T-helper 2 cell treated with Interferon-gamma antibody and Interleukin-4, amounts not matched to agents 100 ng/mL and 5 ng/mL, for 36 hours (primary cell): ENCODE data around the gene NAT8L. TPM values are rescaled to one million over a fixed set of nuclear protein-coding genes. Genes with fewer than 3 reads are reported as not detected.

ENCODE experiments used
- intact Hi-C: fragments of 100-400 bp; cut with micrococcal nuclease; formaldehyde crosslinking; loops from one replicate; pipeline ENCODE4 v1.15.1; 2023
- total RNA-seq: library from RNA; stranded (reverse); gene quantifications from 2 replicates; pipeline ENCODE4 v1.2.3, GENCODE V29; 2022

Gene NAT8L
- total RNA-seq, 1 donor from 2014 or later = 2.0 TPM

DNA sequence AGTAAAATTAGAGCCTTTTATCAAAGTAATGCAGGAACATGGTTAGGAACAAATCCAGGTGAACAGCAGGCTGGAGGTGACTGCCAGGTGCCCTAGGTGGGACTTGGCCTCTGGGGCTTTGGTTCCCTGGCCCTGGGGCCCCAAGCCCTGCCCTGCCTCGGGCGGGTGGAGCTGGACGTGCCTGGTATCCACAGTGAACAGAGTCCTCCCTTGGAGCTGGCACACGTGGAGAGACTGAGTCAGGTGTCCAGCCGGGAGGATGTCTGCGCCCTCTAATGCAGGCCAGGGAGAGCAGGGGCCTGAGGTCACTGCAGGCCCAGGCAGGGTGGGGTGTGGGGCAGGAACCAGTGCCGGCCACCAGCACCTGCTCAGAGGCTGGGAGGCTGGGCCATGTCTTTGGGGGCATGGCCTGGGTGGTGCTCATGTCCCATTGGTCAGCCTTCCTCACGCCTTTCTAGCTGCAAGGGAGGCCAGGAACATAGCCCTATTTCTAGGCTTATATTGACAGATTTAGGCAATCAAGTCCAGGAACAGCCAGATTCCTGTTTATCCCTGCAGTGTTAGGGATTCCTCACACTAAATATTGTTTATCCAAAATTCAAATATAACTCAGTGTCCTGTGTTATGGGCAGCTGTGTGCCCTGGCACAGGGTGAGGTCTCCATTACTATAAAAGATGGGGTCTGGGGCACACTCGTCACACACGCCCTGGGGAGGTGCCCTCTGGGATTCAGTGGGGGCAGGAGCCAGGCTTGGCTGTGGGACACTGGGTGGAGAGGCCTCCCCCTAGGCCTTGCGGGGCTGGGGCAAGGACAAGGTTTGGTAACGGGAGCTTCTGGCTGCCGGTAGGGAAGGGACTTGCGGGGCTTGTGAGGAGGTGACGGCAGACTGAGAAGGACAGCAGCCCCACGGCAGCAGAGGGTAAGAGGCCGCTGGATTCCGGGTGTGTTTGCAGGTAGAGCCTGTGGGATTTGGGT is 14.3 kb upstream of the NAT8L start:
- intact Hi-C loops = loop anchor here (10.0 kb wide), 1 partner anchor 130 kb away; no protein-coding TSS in a partner anchor

DNA sequence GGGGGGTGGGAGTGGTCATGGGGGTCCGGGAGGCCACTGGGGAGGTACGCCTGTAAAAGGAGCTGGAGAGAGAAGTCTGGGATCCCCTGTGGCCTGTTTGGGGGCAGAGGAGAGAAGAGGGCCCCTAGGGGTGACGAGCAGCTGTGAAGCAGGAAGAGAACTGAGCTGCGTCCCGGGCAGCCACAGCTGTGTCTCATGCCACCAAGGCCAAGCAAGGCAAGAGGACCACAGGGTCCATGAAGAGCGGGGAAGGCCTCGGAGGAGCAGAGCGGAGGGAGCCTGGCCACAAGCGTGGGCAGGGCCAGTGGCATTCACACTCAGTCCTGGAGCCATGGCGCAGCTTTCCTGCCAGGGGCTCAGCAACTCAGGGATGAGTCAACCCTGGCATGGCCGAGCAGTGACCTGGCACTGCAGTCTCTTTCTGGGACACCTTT is 13.6 kb upstream of the NAT8L start:
- intact Hi-C loops = loop anchor here (10.0 kb wide), 1 partner anchor 129 kb away; no protein-coding TSS in a partner anchor

DNA sequence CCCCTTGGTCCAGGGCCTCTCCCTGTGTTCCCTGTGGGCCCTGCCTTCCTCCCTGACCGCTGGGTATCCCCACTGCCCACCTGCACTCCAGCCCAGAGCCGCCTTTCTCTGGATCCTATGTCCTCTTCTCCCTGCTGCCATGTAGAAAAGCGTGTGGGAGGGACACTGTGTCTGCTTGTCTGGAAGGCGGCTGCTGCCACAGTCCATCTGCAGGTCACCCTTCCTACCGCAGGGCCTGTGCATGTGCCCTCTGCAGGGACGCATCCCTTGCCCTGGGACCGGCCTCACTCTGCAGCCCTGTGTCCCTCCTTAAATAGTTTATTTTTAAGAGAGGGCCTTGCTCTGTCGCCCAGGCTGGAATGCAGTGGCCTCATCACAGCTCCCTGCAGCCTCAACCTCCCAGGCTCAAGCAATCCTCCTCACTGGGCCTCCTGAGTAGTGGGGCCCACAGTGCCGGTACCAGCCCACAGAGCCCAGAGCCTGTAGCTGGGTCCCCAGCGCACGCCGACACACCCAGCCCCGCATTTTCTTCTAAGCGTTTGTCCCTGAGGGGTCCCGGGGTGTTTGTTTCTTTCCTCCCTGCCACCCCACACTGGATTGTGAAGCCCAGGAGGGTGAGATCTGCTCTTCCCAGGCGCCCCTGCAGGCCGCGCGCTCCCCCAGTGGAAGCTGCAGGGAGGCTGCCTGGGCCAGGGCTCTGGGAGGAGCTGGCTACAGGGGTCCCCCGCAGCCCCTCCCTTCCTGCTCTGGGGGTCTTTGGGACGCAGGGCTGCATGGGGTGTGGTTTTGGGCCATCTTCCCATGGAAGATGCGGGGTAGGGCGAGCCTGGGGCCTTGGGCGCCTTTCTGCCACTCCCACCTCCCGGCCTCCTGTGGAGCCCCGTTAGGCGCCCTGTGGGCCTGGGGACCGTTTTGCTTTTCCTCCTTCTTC is 12.8 kb upstream of the NAT8L start:
- intact Hi-C loops = loop anchor here (10.0 kb wide), 1 partner anchor 129 kb away; no protein-coding TSS in a partner anchor

DNA sequence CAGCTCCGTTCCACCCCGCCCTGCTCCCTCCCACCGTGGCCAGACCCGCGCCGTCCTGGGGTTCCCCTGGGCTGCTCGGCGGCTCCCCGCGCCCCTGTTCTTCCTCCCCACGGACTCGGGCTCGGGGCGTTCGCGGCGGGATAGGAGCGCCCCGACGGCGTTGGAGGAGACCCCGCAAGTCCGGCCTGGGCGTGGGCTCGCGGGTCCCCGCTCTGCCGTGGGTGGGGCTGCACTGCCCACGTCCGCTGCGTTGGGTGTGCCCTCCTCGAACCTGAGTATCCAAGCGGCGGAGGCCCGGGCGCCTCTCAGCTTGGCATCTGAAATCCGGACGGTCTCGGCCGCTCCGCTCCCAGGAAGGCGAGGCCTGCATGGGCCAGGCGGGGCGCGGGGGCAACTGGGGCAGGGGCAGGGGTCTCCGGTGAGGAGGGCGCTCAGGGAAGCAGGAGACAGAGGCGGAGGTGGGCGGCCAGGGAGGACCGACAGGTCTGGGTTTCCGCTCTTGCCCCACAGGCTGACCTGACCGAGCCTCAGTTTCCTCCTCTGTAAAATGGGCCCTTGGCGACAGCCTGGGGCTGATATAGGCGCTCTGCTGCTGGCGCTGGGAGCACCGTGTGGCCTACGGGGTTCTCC is 12.0 kb upstream of the NAT8L start:
- intact Hi-C loops = loop anchor here (10.0 kb wide), 1 partner anchor 128 kb away; no protein-coding TSS in a partner anchor

DNA sequence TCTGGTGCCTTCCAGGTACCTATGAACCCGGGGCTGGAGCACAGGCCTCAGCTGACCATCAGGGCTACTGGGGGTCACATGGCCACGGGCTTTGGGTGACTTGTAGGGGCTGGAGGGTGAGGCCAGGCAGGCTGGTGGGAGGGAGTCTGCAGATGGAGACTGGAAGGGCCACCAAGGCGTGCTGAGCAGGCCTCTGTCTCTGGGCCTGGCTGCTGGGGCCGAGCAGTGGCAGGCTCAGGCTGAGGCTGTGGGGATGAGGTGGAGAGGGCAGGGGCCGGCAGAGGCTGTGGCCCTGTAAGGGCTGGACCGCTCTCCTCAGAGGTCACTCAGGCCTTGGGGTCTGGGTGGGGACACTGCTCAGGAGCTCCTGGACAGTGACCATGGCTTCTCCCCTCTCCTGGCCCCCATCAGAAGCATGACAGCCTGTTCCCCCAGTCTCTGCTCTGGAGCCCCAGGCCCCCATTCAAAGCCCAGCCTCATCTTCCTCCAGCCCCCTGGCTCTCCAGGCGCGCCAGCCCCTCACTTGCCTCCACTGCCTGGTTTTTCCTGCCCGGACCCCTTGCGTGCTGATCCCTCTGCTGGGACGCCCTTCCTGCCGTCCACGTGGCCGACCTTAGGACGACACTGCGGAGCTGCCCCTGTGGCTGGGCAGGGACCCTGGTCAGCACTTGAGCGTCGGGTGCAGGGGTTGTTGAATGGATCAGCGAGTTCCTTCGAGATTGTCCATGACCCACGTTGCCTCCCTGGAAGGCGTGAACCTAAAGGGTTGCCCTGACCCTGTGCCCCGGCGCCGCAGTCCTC is 11.1 kb upstream of the NAT8L start:
- intact Hi-C loops = loop anchor here (10.0 kb wide), 1 partner anchor 127 kb away; no protein-coding TSS in a partner anchor

DNA sequence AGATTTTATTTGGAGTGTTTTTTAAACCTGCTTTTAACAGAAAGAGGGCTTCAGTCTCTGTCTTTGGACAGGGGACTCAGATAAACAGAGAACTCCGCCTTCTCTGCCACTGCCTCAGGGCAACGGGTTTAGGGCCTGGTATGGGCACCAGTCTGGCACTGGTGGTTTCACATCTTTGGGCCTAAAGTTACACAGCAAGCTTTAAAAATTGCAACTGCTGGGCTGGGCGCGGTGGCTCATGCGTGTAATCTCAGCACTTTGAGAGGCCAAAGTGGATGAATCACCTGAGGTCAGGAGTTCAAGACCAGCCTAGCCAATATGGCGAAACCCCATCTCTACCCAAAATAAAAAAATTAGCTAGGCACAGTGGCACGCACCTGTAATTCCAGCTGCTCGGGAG is 10.3 kb upstream of the NAT8L start:
- intact Hi-C loops = loop anchor here (10.0 kb wide), 1 partner anchor 126 kb away; no protein-coding TSS in a partner anchor

DNA sequence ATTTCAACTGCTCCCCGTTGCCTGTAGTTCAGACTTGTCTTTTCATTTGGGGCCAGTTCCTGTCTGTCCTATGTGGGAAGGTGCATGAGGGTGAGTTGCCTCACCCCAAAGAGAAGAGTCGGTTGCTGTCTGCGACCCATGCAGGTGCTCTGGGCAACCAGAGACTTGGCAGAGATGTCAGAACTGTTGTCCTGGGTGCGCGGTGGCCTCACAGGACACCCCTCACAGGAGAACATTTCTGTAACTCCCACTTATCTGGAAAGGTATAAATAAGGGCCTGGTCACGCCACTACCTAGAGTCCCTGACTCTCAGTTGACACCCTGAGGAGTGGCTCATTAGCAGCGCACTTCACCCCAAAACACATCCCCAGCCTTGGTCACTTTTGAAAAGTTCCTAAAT is 9.7 kb upstream of the NAT8L start:
- intact Hi-C loops = loop anchor here (10.0 kb wide), 1 partner anchor 125 kb away; no protein-coding TSS in a partner anchor

DNA sequence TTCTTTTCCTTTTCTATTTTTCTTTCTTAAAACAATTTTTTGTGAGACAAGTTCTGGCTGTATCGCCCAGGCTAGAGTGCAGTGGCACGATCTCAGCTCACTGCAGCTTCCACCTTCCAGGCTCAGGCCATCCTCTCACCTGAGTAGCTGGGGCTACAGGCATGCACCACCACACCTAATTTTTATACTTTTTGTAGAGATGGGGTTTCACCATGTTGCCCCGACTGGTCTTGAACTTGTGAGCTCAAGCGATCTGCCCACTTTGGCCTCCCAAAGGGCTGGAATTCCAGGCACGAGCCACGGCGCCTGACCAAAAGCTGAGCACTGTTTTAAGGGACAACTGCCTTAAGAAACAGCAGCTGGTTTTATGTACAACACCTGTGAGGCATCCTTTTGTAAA is 9.3 kb upstream of the NAT8L start:
- intact Hi-C loops = loop anchor here (10.0 kb wide), 1 partner anchor 125 kb away; no protein-coding TSS in a partner anchor

DNA sequence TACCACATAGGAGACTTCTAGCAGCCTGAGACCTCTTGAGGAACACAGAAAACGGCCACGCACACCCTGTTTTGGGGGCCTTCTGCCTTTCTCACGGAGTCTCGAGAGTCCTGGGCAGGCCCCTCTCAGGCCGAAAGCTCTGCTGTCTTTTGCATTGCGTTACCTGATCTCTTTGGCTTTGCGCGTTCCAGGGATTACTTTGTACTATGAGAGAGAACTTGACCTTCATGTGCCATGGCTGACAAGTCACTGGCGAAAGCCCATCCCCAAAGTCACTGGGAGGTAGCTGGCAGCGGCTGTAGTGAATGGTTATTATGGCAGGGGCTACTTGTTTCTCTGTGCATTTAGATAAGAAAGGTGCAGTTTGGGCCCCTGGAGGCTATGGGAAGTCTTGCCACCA is 8.0 kb upstream of the NAT8L start:
- intact Hi-C loops = no loop called here

DNA sequence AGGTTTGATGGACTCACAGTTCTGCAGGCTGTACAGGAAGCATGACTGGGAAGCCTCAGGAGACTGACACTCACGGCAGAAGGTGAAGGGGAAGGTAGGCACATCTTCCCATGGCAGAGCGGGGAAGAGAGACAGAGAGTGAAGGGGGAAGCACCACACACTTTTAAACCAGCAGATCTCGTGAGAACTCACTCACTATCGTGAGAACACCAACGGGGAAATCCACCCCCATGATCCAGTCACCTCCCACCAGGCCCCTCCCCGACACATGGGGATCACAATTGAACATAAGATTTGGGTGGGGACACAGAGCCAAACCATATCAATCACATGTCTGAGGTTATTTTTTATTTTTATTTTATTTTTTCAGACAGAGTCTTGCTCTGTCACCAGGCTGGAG is 4.9 kb upstream of the NAT8L start:
- intact Hi-C loops = no loop called here

DNA sequence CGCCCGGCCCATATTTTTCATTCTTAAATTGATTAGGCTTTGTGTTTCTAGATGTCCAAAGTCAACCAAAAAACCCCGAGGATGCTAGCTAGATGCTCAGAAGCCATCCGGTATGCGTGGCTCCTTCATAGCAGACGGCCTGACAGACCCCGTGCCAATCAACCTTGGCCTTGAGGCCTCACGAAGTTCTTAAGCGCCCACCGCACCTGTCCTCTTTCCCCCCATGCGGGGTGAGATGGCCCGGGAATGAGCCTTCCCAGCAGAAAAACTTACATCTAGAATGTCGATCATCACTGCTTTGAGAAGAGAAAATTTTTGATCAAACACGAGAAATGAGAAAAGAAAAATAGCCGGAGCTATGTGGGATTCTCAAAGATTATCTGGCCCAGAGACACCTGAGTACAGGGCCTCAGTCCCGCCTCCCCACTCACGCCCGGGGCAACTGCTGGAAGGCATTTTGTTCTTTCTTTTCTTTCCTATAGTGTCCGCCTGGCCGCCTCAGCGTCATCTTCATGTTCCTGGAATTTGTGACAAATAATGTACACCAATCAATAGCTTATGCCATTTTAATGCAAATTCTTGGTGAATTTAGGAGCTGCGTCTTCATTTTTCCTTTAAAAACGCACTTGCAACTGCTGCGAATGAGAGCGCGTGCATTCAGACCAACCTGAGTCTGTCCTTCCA is 1.6 kb upstream of the NAT8L start:
- intact Hi-C loops = no loop called here

DNA sequence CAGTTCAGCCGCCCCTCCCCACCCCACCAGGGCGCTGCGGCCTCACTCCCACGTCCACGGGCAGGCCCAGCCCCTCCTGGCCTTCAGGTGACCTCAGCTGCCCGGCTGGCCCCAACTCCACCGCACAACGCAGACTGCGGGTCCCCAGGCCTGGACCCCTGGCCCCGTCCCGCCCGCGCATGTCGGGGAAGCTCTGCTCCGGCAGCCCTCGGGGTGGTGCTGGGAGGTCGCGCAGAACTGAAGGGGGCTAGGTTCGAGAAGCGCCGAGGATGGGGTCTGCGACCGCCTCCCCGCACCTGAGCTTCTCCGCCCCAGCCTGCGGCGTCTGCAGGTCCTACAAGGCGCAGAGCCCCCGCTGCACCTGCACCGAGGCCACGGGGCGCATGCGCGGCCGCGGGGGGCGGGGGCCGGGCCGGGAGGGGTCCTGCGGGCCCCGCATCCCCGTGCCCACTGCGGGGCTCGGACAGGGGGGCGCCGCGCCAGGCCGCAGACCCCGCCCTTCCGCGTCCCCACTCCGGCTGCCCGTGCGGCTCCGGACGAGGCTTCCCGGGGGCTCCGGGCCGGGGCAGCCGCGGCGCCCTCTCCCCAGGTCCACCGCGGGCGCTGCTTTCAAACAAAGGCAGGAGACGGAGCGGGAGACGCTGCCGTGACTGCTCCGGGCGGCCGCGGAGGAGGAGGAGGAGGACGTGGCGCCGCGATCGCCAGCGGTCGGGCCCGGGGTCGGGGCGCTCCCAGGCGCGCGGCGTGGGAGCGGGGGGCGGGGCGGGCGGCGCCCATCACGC is 672 bp upstream of the NAT8L start:
- intact Hi-C loops = no loop called here

DNA sequence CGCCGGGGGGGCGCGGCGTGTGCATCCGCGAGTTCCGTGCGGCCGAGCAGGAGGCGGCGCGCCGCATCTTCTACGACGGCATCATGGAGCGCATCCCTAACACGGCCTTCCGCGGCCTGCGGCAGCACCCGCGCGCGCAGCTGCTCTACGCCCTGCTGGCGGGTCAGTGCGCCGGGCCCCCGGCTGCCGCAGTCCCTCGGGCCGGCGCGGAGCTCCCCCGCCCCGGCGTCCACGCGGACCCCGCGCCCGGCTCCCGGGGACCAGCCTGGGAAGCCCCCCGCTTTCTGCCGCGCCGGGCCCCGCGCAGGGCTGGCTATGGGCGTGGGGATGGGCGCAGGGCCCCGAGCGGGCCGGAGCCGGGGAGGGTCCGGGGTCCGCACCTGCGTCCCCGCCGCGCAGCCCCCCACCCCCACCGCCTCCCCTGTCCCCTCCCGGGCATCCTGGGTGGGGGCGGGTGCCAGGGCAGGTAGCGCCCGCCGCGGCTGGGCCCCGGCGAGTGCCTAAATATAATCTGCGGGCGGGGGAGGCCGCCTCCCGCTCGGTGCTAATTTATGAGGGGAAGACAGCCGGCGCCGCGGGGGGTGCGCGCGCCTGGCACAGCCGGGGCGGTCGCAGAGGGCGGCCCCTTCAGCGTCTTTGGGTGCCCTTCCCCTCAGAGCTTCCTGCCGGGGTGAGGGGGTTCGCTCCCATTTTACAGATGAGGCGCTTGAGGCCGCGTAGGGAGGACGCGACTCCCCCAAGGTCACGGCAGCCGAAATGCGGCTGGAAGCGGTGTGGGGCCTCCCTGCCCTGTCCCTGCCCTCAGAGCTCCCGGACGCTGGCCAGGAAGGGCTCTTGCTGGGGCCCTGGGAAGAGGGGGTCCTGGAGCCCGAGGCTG is 837 bp downstream of the NAT8L start:
- intact Hi-C loops = no loop called here

DNA sequence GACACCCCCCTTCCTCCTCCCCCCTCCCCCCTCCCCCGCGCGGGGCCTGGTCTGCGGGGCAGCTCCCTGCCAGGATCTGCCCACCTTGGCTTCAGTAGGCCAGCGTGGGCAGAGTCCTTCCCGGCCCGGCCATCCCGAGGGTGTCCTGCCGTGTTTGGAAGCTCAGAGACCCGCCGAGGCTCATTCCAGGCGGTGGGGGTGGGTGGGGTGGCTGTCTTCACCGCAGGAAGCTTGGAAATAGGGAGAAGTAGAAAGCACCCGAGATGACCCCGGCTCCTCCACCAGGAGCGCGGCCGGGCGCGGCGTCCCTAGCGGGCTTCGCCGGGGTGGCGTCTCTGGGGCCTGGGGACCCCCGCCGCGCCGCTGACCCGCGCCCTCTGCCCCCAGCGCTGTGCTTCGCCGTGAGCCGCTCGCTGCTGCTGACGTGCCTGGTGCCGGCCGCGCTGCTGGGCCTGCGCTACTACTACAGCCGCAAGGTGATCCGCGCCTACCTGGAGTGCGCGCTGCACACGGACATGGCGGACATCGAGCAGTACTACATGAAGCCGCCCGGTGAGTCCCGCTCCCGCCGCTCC is 1.6 kb downstream of the NAT8L start:
- intact Hi-C loops = no loop called here

DNA sequence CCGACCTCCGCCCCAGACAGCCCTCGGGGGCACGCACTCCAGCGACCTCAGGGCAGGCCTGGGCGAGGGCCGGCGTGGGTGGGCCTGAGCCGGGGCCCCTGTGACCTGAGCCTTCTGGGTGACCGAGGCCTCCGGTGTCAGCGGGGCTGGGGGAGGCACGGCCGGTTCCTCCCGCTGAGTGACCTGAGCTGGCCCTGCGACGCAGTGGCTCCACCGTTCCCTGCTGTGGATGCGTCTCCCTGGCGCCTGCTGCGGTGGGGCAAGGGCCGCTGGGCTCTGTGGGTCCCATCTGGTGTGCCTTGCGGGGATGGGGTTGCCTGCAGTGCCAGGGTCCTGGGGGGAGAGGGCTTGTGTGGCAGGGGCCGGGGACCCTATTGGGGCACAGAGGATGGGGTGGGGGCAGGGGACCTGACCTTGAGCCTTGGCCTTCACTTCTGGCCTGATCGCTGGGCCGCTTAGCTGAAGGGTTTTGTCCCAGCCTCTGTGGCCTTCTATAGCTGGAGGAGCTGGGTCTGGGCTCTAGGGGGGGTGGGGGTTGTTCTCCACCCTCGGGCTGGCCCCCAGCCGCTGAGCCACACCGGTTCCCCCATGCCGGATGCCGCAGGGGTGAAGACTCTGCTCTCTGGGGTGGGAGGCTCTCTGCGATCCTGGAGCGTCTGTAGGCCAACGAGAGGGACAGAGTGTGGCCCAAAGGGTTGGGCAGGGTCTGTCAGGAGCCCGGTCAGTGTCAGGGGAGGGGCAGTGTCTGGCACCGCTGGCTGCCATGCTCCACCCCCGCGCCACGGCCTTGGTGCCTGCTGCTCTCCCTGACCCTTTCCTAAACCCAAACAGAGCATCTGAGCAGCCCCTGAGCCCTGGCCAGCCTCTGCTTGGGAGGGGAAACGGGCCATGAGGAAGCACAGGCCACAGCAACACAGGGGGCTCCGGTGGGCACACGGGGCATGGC is 2.3 kb downstream of the NAT8L start:
- intact Hi-C loops = no loop called here

DNA sequence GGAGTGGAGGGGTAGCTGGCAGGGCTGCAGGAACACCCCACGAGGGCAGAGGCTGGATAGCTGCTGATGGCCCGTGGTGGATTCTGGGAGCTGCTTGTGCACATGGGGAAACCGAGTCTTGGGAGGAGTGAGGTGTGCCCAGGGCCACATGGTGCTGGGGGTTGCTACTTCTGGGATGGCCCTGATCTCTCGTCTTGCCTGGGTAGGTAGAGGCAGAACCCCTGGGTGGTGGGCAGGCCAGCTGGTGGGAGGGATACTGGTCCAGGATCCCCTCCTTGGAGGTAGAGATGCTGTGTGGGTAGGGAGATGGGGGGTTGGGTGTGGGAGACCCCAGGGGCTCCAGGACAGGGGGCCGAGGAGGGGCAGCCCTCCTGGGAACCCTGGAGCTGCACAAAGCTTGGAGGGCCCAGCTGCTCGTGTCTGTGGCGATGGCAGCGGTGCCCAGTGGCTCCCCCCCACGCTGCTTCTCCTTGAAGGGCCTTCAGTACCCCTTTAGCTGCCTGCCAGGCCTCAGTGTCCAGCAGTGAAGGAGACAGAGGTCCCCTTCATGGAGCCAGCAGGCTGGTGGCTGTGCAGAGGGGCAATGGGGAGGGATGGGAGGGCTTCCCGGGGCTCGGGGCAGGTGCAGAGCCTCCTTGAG is 3.2 kb downstream of the NAT8L start:
- intact Hi-C loops = no loop called here
